ENCODE data around the gene LENG8. TPM values are rescaled to one million over a fixed set of nuclear protein-coding genes. Genes with fewer than 3 reads are reported as not detected.

Gene LENG8
- total RNA-seq, 1 donor from 2014 or later: 39.1 TPM

GRCh38 chr19:54428323-54429175, 20.4 kb upstream of the LENG8 start:
- no peak for DNase-seq (ENCODE audit: low read depth)
- no peak for TF ChIP-seq CTCF (conservative IDR thresholded peaks at IDR 0.05; ENCODE audit: low read depth, low read length)
- H3K4me3 ChIP-seq (ENCODE audit: low read depth, low read length): no peak overlapping the region

DNA sequence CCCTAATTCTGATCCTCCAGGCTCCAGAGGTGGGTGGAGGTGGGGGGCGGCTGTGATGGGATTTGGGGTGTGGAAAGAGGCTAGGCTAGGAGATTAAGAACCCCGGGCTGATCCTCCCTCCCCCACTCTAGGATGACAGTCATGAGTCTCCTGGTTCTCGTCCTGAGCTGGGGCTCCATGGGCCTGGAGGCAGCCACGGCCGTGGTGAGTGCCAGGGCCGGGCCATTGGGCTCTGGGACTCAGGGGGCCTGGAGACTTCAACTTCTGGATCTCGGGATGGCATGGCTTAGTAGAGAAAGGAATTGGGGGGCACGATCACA, 19.9 kb upstream of the LENG8 start:
- no peak overlapping the region for H3K4me3 ChIP-seq (ENCODE audit: low read depth, low read length)
- TF ChIP-seq CTCF (conservative IDR thresholded peaks at IDR 0.05; ENCODE audit: low read depth, low read length): no peak
- no peak for DNase-seq (ENCODE audit: low read depth)

DNA sequence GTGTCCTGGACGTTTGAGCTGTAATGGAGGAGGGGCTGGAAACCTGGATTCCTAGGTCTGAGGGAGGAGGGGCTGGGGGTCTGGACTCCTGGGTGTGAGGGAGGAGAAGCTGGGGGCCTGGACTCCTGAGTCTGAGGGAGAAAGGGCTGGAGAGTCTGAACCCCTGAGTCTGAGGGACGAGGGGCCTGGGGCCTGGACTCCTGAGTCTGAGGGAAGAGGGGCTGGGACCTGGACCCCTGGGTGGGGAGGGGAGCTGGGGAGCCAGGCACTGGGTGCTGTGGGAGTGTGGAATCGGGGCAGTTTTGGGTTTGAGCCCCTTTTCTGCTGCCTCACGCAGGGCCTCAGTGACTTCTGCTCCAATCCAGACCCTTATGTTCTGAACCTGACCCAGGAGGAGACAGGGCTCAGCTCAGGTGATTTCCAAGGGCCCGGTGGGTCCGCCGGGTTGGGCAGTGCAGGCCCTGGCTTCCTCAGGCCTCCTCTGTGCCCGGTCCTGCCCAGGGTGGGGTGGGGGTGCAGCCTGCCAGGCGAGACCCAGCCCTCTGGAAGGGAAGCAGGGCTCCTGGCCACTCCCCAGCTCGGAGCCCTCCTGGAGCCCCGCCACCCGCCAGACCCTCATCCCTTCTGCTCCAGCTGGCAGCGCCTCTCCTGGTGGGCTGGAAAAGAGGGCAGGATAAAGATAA, 19.3 kb upstream of the LENG8 start:
- no peak overlapping the region for H3K4me3 ChIP-seq (ENCODE audit: low read depth, low read length)
- TF ChIP-seq CTCF (conservative IDR thresholded peaks at IDR 0.05; ENCODE audit: low read depth, low read length): no peak
- DNase-seq (ENCODE audit: low read depth): no peak

DNA sequence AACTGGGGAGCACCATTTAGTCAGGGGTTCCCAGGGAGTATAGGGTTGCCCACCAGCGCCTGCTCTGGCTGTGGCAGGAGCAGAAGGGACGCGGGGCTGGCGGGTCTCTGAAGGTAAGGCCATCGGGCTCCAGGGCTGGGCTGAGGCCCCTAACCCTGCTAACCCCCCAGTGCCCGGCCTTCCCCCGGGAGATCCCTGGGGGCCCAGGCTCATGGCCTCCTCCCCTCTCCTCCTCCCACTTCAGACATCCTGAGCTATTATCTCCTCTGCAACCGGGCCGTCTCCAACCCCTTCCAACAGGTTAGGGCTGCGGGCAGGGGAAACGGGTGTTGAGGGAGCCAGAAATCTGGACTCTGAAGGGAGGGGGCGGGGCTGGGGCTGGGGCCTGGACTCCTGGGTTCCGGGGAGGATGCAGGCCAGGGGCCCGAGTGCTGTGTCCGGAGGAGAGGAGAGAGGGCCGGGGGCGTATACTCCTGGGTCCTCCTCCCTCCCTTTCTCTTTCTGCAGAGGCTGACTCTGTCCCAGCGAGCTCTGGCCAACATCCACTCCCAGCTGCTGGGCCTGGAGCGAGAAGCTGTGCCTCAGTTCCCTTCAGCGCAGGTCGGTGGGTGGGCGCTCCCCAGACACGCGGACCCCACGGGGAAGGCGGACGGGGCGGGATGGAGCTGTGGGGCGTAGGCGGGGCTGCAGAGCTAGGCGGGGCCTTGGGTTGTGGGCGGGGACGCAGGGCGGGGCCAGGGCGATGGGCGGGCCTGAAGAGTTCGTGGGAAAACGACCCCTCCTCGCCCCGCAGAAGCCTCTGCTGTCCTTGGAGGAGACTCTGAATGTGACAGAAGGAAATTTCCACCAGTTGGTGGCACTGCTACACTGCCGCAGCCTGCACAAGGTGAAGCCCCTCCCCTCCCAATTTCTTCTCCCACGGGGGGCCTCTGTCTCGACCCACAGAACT, 18.4 kb upstream of the LENG8 start:
- no peak for DNase-seq (ENCODE audit: low read depth)
- peak overlapping the region; percentile 14 for H3K4me3 ChIP-seq (ENCODE audit: low read depth, low read length)
- peak; percentile 15 for TF ChIP-seq CTCF (conservative IDR thresholded peaks at IDR 0.05; ENCODE audit: low read depth, low read length)

- H3K4me3 ChIP-seq (ENCODE audit: low read depth, low read length): peak overlapping the region; percentile 14
- DNase-seq (ENCODE audit: low read depth): no peak
- TF ChIP-seq CTCF (conservative IDR thresholded peaks at IDR 0.05; ENCODE audit: low read depth, low read length): no peak
Observed at GRCh38 chr19:54431255-54431838, 17.7 kb upstream of the LENG8 start.

- no peak overlapping the region for H3K4me3 ChIP-seq (ENCODE audit: low read depth, low read length)
- no peak for TF ChIP-seq CTCF (conservative IDR thresholded peaks at IDR 0.05; ENCODE audit: low read depth, low read length)
- DNase-seq (ENCODE audit: low read depth): no peak
Observed at GRCh38 chr19:54432144-54432738, 16.8 kb upstream of the LENG8 start.
